Psoas muscle (tissue), 8 donors: ENCODE data around the gene BAD. TPM values are rescaled to one million over a fixed set of nuclear protein-coding genes. Genes with fewer than 3 reads are reported as not detected.

ENCODE experiments used
- ATAC-seq, 4 donors: fragments of 200-7000 bp; cut with Tn5 transposase; one replicate each; pipeline ENCODE4 v1.9.1; 2020; ENCODE audit warnings: moderate library complexity in 3 of 4, mild to moderate bottlenecking in 2 of 4
- DNase-seq, 2 donors: peaks; one replicate each; pipeline ENCODE4 v3.0.0-alpha.2; 2020
- H3K27ac ChIP-seq: fragments of 200-600 bp; one replicate; pipeline ENCODE4 v1.8.0; 2022
- H3K27me3 ChIP-seq, 3 donors: fragments of 200-600 bp in 1 of 3; one replicate each; pipeline versions ENCODE4 v1.6.1 to v1.8.0; 2013 to 2022; ENCODE audit warnings: low read length in 2 of 3, mild to moderate bottlenecking in 2 of 3, moderate library complexity in 1 of 3; ENCODE audit not compliant: insufficient read depth in 3 of 3
- H3K36me3 ChIP-seq, 2 donors: fragments of 200-600 bp in 1 of 2; one replicate each; pipeline versions ENCODE4 v1.6.1 to v1.8.0; 2013 to 2022; ENCODE audit warnings: low read depth in 1 of 2, mild to moderate bottlenecking in 1 of 2, moderate library complexity in 1 of 2; ENCODE audit not compliant: insufficient read depth in 1 of 2
- H3K4me1 ChIP-seq: fragments of 200-600 bp; one replicate; pipeline ENCODE4 v1.8.0; 2022
- H3K4me3 ChIP-seq: fragments of 200-600 bp; one replicate; pipeline ENCODE4 v1.8.0; 2022; ENCODE audit warnings: mild to moderate bottlenecking
- H3K9me3 ChIP-seq: fragments of 200-600 bp; one replicate; pipeline ENCODE4 v1.8.0; 2022
- WGBS, 3 donors: extraction: QIAGEN DNeasy Blood & Tissue Kit; methylation state at CpG; one replicate each; pipeline versions ENCODE4 v1.1.6 to v1.1.7; 2013; 5-methylcytosine and 5-hydroxymethylcytosine counted together
- intact Hi-C, 2 donors: fragments of 100-400 bp; cut with DNase I; formaldehyde crosslinking; loops; one replicate each; pipeline versions ENCODE4 v1.11.0 to v1.14.2; 2022
- polyA plus RNA-seq, 3 donors: library from polyadenylated mRNA; stranded (reverse); fragments of 200-250 nt; gene quantifications; one replicate each; pipeline ENCODE4 v1.2.3, GENCODE V29; 2013
- total RNA-seq, 4 donors: library from RNA; stranded (reverse); fragmentation: NEBNext Ultra II Directional in 2 of 4; extraction: Animal tissue kit (Norgen Biotek cat#: 25700) in 2 of 4; gene quantifications; one replicate each; pipeline versions ENCODE4 v1.2.1 to v1.2.4, GENCODE V29; 2021 to 2023
- TF ChIP-seq, protein P1 (sequence below): fragments of 200-600 bp; IDR thresholded peaks from one replicate; pipeline ENCODE4 v1.8.0; 2022; ENCODE audit warnings: antibody characterized with exemption
- donor health status: healthy with polysubstance abuse.
- donor health status: DM: no; HTN: no; CAD: no; lungs with moderate emphysema.
- donor health status: Bipolar disorder and iron deficiency.
- donor health status: healthy.
- donor health status: DM: yes; HTN: yes; CAD: no.
- donor health status: DM: no; HTN: no; CAD: no.
- donor health status: DM: no; HTN: no; CAD: no.
- donor health status: DM: yes; HTN: yes; CAD: no.

Gene BAD
- total and polyA plus RNA-seq, 7 donors: 27.7 to 135 (median 30.5) TPM

- 80 to 89% (median 84%) methylated on average over 15 of the region's 15 CpGs for WGBS, 3 donors
- ATAC-seq (no peak), DNase-seq (peak in 1 of 2 donors; percentile 54)
- intact Hi-C loops: no loop called here
- Histone ChIP-seq H3K4me3 (no peak overlapping the region), H3K4me1 (peaks cover 39% of the 10 kb centered on the region), H3K27me3 (no peaks in the 10 kb centered on the region), H3K9me3 (no peaks in the 10 kb centered on the region), H3K27ac (no peak overlapping the region), H3K36me3 (peaks cover 0 to under 1% of the 10 kb centered on the region in 2 donors)
- TF ChIP-seq, protein P1, sequence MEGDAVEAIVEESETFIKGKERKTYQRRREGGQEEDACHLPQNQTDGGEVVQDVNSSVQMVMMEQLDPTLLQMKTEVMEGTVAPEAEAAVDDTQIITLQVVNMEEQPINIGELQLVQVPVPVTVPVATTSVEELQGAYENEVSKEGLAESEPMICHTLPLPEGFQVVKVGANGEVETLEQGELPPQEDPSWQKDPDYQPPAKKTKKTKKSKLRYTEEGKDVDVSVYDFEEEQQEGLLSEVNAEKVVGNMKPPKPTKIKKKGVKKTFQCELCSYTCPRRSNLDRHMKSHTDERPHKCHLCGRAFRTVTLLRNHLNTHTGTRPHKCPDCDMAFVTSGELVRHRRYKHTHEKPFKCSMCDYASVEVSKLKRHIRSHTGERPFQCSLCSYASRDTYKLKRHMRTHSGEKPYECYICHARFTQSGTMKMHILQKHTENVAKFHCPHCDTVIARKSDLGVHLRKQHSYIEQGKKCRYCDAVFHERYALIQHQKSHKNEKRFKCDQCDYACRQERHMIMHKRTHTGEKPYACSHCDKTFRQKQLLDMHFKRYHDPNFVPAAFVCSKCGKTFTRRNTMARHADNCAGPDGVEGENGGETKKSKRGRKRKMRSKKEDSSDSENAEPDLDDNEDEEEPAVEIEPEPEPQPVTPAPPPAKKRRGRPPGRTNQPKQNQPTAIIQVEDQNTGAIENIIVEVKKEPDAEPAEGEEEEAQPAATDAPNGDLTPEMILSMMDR: no peak
These were observed 52.1 kb downstream of the BAD start for GRCh38 chr11:64232182-64232966.

- ATAC-seq: no peak
- Histone ChIP-seq H3K4me3 (no peak overlapping the region), H3K9me3 (no peaks in the 10 kb centered on the region), H3K27me3 (no peaks in the 10 kb centered on the region), H3K27ac (no peak overlapping the region), H3K36me3 (no peaks in the 10 kb centered on the region), H3K4me1 (peaks cover 47% of the 10 kb centered on the region)
- no peak for DNase-seq
- 91 to 93% (median 92%) methylated on average over 7 of the region's 7 CpGs for WGBS, 3 donors
- intact Hi-C loops: no loop called here
- TF ChIP-seq, protein P1: no peak
These were observed 52.9 kb downstream of the BAD start for GRCh38 chr11:64231546-64231945.

DNA sequence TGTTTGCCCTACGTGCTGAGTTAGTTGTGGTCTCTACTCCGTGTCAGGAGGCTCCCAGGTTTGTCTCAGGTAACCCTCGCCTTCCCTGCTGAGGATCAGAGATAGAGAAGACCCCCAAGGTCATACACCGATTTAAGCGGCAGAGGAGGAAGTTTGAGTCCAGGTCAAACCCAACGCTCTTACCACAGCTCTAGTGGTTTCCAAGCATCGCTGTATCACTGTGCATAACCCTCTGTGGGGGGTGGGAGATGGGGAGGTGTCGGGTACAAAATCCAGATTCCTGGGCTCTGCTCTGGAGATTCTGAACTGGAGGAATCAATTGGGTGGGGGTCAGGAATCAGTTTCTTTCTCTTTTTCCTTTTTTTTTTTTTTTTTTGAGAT is 53.5 kb downstream of the BAD start:
- 28 to 33% (median 32%) methylated on average over 8 of the region's 8 CpGs for WGBS, 3 donors
- intact Hi-C loops: no loop called here
- H3K4me3 ChIP-seq: peak overlapping the region; percentile 85
- peak overlapping the region; percentile 95 for H3K27ac ChIP-seq
- no peak for DNase-seq
- peaks cover 48% of the 10 kb centered on the region for H3K4me1 ChIP-seq
- no peaks in the 10 kb centered on the region for H3K9me3 ChIP-seq
- TF ChIP-seq, protein P1: no peak
- H3K27me3 ChIP-seq: no peaks in the 10 kb centered on the region
- no peak for ATAC-seq
- H3K36me3 ChIP-seq: no peaks in the 10 kb centered on the region

- intact Hi-C loops: no loop called here
These were observed 54.1 kb downstream of the BAD start, which contains the start of gene DNAJC4 for GRCh38 chr11:64230171-64230984. Gene DNAJC4 (plus strand): TSS chr11:64230548. CDS start chr11:64230855, 307 bp downstream.

More at GRCh38 chr11:64230171-64230984, 54.1 kb downstream of the BAD start, which contains the start of gene DNAJC4:
- Histone ChIP-seq H3K4me1 (peaks cover 45% of the 10 kb centered on the region), H3K36me3 (no peaks in the 10 kb centered on the region), H3K9me3 (no peaks in the 10 kb centered on the region), H3K4me3 (peak within 1 kb of the TSS; percentile 85), H3K27me3 (no peaks in the 10 kb centered on the region), H3K27ac (peak within 1 kb of the TSS; percentile 95)
- TF ChIP-seq, protein P1: no peak
- DNase-seq: peak; percentile 89 to 93
- WGBS, 3 donors: 1 to 4% (median 1%) methylated on average over 53 to 62 of the region's 62 CpGs
- peak; percentile 50 to 71 (median 65) for ATAC-seq
